ENCODE measurements around the gene ALDH3B2.

DNA sequence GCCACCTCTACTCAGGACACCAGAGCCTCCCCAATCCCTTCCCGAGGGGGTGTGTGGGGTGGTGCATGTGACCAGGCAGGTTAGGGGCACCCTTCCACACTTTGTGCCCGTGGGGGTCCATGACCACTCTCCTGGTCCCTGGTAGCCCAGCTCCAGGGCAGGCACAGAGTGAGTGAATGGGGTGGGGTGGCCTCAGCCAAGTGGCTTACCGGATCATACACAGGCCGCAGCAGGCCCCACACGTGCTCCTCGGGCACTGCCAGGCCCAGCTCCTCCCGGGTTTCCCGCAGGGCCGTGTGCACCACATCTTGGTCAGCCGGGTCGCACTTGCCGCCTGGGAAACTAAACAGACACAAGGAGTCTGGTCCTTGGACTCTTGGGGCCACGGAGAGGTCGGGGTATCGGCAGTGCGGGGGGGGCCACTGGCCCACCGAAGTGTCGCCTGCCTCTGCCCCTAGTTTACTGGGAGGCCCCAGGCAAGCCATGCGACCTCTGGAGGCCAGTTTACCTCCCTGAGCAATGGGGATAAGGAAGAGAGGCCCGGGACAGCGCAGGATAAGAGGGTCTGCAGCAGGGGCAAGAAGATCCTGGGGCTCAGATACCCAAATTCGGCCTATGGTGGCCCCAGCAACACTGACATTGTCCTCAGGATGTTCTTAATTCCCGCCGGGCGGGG, 45.6 kb downstream of the ALDH3B2 start:
- TF ChIP-seq, protein P1, sequence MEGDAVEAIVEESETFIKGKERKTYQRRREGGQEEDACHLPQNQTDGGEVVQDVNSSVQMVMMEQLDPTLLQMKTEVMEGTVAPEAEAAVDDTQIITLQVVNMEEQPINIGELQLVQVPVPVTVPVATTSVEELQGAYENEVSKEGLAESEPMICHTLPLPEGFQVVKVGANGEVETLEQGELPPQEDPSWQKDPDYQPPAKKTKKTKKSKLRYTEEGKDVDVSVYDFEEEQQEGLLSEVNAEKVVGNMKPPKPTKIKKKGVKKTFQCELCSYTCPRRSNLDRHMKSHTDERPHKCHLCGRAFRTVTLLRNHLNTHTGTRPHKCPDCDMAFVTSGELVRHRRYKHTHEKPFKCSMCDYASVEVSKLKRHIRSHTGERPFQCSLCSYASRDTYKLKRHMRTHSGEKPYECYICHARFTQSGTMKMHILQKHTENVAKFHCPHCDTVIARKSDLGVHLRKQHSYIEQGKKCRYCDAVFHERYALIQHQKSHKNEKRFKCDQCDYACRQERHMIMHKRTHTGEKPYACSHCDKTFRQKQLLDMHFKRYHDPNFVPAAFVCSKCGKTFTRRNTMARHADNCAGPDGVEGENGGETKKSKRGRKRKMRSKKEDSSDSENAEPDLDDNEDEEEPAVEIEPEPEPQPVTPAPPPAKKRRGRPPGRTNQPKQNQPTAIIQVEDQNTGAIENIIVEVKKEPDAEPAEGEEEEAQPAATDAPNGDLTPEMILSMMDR (IDR thresholded peaks at IDR 0.05): no peak
- no peak for TF ChIP-seq POLR2A (IDR thresholded peaks at IDR 0.05)

All from uterus (tissue), 2 donors.